ENCODE measurements around the gene NUP107.

The NUP107 gene

GRCh38 chr12:68772714-68773113 is 85.9 kb downstream of the NUP107 start:
- DNase-seq (ENCODE audit: low read depth in 2 of 3, low spot score in 1 of 3), result no peak

- no peak for DNase-seq (ENCODE audit: low read depth in 2 of 3, low spot score in 1 of 3)
Measured at GRCh38 chr12:68773582-68773981, 86.8 kb downstream of the NUP107 start.

- DNase-seq (ENCODE audit: low read depth in 2 of 3, low spot score in 1 of 3), result no peak
Measured at GRCh38 chr12:68775121-68775630, 88.4 kb downstream of the NUP107 start.

GRCh38 chr12:68776976-68777610 is 90.3 kb downstream of the NUP107 start:
- no peak for DNase-seq (ENCODE audit: low read depth in 2 of 3, low spot score in 1 of 3)

- DNase-seq (ENCODE audit: low read depth in 2 of 3, low spot score in 1 of 3), result no peak
Measured at GRCh38 chr12:68779280-68779679, 92.5 kb downstream of the NUP107 start.

GRCh38 chr12:68780731-68781130 is 94.0 kb downstream of the NUP107 start:
- no peak for DNase-seq (ENCODE audit: low read depth in 2 of 3, low spot score in 1 of 3)

GRCh38 chr12:68781728-68782127 is 95.0 kb downstream of the NUP107 start:
- DNase-seq (ENCODE audit: low read depth in 2 of 3, low spot score in 1 of 3), result no peak

- no peak for DNase-seq (ENCODE audit: low read depth in 2 of 3, low spot score in 1 of 3)
Measured at GRCh38 chr12:68784015-68784414, 97.2 kb downstream of the NUP107 start.

GRCh38 chr12:68785358-68785757 is 98.6 kb downstream of the NUP107 start:
- no peak for DNase-seq (ENCODE audit: low read depth in 2 of 3, low spot score in 1 of 3)

- DNase-seq (ENCODE audit: low read depth in 2 of 3, low spot score in 1 of 3), result no peak
Measured at GRCh38 chr12:68785823-68786222, 99.0 kb downstream of the NUP107 start.

- DNase-seq (ENCODE audit: low read depth in 2 of 3, low spot score in 1 of 3), result no peak
Measured at GRCh38 chr12:68786929-68787328, 100.2 kb downstream of the NUP107 start.

- DNase-seq (ENCODE audit: low read depth in 2 of 3, low spot score in 1 of 3), result no peak
Measured at GRCh38 chr12:68788554-68789143, 101.9 kb downstream of the NUP107 start.

- DNase-seq (ENCODE audit: low read depth in 2 of 3, low spot score in 1 of 3), result no peak
Measured at GRCh38 chr12:68789144-68789878, 102.5 kb downstream of the NUP107 start.

GRCh38 chr12:68790081-68790951 is 103.5 kb downstream of the NUP107 start:
- no peak for DNase-seq (ENCODE audit: low read depth in 2 of 3, low spot score in 1 of 3)

GRCh38 chr12:68790952-68791234 is 104.1 kb downstream of the NUP107 start:
- no peak for DNase-seq (ENCODE audit: low read depth in 2 of 3, low spot score in 1 of 3)

- no peak for DNase-seq (ENCODE audit: low read depth in 2 of 3, low spot score in 1 of 3)
Measured at GRCh38 chr12:68791897-68792481, 105.2 kb downstream of the NUP107 start.

GRCh38 chr12:68792952-68793351 is 106.2 kb downstream of the NUP107 start:
- DNase-seq (ENCODE audit: low read depth in 2 of 3, low spot score in 1 of 3), result peak in 1 of 3 donors; percentile 17

- no peak for DNase-seq (ENCODE audit: low read depth in 2 of 3, low spot score in 1 of 3)
Measured at GRCh38 chr12:68793436-68793835, 106.7 kb downstream of the NUP107 start.

GRCh38 chr12:68793975-68794652 is 107.3 kb downstream of the NUP107 start:
- DNase-seq (ENCODE audit: low read depth in 2 of 3, low spot score in 1 of 3), result no peak

- no peak for DNase-seq (ENCODE audit: low read depth in 2 of 3, low spot score in 1 of 3)
Measured at GRCh38 chr12:68794653-68795251, 108.0 kb downstream of the NUP107 start.
